Retinal pigment epithelial cell (primary cell): ENCODE measurements around the gene PCDHGB4.

Experiments
- DNase-seq: peaks from one replicate; pipeline ENCODE4 v3.0.0-alpha.2; 2010; ENCODE audit warnings: low read depth
- H3K4me3 ChIP-seq: 2 replicates; pipeline ENCODE4 v1.5.1; 2011; ENCODE audit warnings: mild to moderate bottlenecking, low read length, control low read depth, moderate library complexity
- TF ChIP-seq, protein P1 (sequence below): conservative IDR thresholded peaks from 2 replicates; pipeline ENCODE4 v1.5.1; 2011; ENCODE audit warnings: low read depth, low read length, control low read depth, inconsistent platforms

Gene PCDHGB4

DNA sequence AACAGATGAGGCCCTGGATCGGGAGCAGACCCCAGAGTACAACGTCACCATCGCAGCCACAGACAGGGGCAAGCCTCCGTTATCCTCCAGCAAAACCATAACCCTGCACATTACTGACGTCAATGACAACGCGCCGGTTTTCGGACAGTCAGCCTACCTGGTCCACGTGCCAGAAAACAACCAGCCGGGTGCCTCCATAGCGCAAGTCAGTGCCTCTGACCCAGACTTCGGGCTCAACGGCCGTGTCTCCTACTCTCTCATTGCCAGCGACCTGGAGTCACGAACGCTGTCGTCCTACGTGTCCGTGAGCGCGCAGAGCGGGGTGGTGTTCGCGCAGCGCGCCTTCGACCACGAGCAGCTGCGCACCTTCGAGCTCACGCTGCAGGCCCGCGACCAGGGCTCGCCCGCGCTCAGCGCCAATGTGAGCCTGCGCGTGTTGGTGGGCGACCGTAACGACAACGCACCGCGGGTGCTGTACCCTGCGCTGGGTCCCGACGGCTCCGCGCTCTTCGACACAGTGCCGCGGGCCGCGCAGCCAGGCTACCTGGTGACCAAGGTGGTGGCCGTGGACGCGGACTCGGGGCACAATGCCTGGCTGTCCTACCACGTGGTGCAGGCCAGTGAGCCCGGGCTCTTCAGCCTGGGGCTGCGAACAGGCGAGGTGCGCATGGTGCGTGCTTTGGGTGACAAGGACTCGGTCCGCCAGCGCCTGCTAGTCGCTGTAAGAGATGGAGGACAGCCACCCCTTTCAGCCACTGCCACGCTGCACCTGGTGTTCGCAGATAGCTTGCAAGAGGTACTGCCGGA, 31.8 kb downstream of the PCDHGB4 start:
- H3K4me3 ChIP-seq = no peak overlapping the region
- TF ChIP-seq, protein P1, sequence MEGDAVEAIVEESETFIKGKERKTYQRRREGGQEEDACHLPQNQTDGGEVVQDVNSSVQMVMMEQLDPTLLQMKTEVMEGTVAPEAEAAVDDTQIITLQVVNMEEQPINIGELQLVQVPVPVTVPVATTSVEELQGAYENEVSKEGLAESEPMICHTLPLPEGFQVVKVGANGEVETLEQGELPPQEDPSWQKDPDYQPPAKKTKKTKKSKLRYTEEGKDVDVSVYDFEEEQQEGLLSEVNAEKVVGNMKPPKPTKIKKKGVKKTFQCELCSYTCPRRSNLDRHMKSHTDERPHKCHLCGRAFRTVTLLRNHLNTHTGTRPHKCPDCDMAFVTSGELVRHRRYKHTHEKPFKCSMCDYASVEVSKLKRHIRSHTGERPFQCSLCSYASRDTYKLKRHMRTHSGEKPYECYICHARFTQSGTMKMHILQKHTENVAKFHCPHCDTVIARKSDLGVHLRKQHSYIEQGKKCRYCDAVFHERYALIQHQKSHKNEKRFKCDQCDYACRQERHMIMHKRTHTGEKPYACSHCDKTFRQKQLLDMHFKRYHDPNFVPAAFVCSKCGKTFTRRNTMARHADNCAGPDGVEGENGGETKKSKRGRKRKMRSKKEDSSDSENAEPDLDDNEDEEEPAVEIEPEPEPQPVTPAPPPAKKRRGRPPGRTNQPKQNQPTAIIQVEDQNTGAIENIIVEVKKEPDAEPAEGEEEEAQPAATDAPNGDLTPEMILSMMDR = no peak
- no peak for DNase-seq

DNA sequence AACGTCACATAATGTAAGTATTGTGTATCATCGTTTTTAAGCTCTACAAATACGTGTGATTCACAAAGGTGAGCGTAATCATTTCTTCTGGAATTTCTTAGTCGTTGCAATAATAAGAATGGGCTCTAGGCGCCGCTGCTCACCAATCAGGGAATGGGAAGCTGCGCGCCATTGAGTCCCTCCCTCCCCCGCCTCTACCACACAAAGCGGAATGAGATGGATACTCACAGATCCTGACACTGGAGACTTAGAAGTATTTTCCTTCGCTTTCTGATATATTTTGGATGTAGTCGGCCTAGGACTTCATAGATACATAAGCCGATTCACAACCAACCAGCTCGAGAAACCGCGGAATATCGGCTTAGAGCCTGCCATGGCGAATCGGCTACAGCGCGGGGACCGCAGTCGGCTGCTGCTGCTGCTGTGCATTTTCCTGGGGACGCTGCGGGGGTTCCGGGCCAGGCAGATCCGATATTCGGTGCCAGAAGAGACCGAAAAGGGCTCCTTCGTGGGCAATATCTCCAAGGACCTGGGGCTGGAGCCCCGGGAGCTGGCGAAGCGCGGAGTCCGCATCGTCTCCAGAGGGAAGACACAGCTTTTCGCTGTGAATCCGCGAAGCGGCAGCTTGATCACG, 33.5 kb downstream of the PCDHGB4 start, which contains the start of gene PCDHGA11:
Gene PCDHGA11, plus strand, starts transcription at position 197 of the 634 bp plus-strand sequence. Its CDS starts 177 bp downstream, at position 374.
- no peak for DNase-seq
- peak within 1 kb of the TSS; percentile 53 for H3K4me3 ChIP-seq
- TF ChIP-seq, protein P1 = peak; percentile 62

DNA sequence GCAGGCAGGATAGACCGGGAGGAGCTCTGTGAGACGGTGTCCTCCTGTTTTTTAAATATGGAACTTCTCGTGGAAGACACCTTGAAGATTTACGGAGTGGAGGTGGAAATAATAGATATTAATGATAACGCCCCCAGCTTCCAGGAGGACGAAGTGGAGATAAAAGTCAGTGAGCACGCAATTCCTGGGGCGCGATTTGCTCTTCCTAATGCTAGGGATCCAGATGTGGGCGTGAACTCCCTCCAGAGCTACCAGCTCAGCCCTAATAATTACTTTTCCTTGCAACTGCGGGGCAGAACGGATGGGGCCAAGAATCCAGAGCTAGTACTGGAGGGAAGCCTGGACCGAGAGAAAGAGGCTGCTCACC, 34.0 kb downstream of the PCDHGB4 start:
- TF ChIP-seq, protein P1 = no peak
- H3K4me3 ChIP-seq = peak overlapping the region; percentile 53
- DNase-seq = no peak

DNA sequence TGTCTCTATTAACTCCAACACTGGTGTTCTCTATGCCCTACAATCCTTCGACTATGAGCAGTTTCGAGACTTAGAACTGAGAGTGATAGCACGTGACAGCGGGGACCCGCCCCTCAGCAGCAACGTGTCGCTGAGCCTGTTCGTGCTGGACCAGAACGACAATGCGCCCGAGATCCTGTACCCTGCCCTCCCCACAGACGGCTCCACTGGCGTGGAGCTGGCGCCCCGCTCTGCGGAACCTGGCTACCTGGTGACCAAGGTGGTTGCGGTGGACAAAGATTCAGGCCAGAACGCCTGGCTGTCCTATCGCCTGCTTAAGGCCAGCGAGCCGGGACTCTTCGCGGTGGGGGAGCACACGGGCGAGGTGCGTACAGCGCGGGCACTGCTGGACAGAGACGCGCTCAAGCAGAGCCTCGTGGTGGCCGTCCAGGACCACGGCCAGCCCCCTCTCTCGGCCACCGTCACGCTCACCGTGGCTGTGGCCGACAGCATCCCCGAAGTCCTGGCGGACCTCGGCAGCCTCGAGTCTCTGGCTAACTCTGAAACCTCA, 35.3 kb downstream of the PCDHGB4 start:
- H3K4me3 ChIP-seq = no peak overlapping the region
- TF ChIP-seq, protein P1 = no peak
- no peak for DNase-seq

DNA sequence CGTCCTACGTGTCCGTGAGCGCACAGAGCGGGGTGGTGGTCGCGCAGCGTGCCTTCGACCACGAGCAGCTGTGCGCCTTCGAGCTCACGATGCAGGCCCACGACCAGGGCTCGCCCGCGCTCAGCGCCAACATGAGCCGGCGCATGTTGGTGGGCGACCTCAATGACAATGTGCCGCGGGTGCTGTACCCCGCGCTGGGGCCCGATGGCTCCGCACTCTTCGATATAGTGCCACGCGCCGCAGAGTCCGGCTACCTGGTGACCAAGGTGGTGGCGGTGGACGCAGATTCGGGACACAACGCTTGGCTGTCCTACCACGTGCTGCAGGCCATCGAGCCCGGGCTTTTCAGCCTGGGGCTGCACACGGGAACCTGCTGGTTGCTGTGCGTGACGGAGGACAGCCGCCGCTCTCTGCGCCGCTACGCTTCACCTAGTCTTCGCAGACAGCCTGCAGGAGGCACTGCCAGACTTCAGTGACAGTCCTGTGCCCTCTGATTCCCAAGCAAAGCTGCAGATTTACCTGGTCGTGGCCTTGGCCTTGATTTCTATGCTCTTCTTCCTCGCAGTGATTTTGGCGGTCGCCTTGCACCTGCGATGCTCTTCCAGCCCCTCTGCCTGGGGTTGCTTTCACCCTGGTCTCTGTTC, 40.4 kb downstream of the PCDHGB4 start:
- H3K4me3 ChIP-seq = no peak overlapping the region
- DNase-seq = no peak
- TF ChIP-seq, protein P1 = no peak

DNA sequence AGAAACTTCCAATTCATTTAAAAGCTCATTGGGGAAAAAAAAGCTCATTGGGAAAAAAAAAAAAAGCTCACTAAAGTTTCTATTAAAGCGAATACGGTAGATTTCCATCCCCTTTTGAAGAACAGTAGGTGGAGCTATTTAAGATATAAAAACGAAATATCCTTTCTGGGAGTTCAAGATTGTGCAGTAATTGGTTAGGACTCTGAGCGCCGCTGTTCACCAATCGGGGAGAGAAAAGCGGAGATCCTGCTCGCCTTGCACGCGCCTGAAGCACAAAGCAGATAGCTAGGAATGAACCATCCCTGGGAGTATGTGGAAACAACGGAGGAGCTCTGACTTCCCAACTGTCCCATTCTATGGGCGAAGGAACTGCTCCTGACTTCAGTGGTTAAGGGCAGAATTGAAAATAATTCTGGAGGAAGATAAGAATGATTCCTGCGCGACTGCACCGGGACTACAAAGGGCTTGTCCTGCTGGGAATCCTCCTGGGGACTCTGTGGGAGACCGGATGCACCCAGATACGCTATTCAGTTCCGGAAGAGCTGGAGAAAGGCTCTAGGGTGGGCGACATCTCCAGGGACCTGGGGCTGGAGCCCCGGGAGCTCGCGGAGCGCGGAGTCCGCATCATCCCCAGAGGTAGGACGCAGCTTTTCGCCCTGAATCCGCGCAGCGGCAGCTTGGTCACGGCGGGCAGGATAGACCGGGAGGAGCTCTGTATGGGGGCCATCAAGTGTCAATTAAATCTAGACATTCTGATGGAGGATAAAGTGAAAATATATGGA, 43.0 kb downstream of the PCDHGB4 start, which contains the start of gene PCDHGA12:
Gene PCDHGA12, plus strand, starts transcription at position 176 of the 782 bp plus-strand sequence. Its CDS starts 253 bp downstream, at position 429.
- peak; percentile 52 for DNase-seq
- TF ChIP-seq, protein P1 = peak; percentile 50
- H3K4me3 ChIP-seq = peak within 1 kb of the TSS; percentile 26
